Measurements from ENCODE around the gene FAM81B.

DNA sequence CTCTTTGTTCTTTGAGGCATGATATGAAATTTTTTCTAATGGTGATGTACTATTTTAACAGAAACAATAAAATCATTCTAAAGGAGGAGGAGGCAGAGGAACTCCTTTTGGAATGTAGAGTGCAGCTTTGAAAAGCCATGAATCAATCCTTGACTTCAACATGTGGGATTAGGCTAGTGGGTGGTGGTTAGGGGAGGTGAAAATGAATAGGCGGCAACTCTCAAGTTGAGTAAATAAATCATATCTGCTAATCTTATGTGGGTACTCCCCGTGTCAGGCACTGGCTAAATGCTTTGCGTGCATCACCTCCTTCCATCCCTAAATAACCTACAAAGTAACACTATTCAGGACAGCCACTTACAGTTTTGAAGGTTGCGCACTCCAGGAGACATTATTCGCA is 35.1 kb downstream of the FAM81B start:
- TF ChIP-seq ZNF274 (IDR thresholded peaks at IDR 0.05; ENCODE audit: low read depth, low read length): no peak
- no peak for TF ChIP-seq SUZ12 (IDR thresholded peaks at IDR 0.05; ENCODE audit: extremely low read depth, insufficient read depth, insufficient read length)
- no peak for TF ChIP-seq YY1 (IDR thresholded peaks at IDR 0.05; ENCODE audit: insufficient read depth, insufficient read length)

All from NT2/D1 (cell line).